HFF-Myc (cell line): ENCODE measurements around the gene FGF5.
A peak's percentile ranks its signal among the peaks of the same experiment; 100 is the strongest.

Source experiments
- DNase-seq: peaks from one replicate; pipeline ENCODE4 v3.0.0-alpha.2; 2011; ENCODE audit warnings: low read depth; ENCODE audit errors: extremely low read depth
- H3K4me3 ChIP-seq: replicated peaks from 2 replicates; pipeline ENCODE4 v1.5.1; 2011; ENCODE audit warnings: low read depth, mild to moderate bottlenecking, control low read depth, low read length
- CTCF ChIP-seq: IDR thresholded peaks from 2 replicates; pipeline ENCODE4 v1.5.1; 2012; ENCODE audit warnings: mild to moderate bottlenecking, low read depth, low read length, control low read depth; ENCODE audit errors: missing control alignments

Gene FGF5

GRCh38 chr4:80336582-80336981 is 70.1 kb downstream of the FGF5 start:
- TF ChIP-seq CTCF = peak; percentile 28
- peak; percentile 4 for DNase-seq
- H3K4me3 ChIP-seq = peak overlapping the region; percentile 66; the same call in 1 of the 2 replicates

GRCh38 chr4:80340036-80340435 is 73.6 kb downstream of the FGF5 start:
- DNase-seq = no peak
- no peak for TF ChIP-seq CTCF
- H3K4me3 ChIP-seq = no peak overlapping the region
